ENCODE measurements around the gene FREY1. TPM values are rescaled to one million over a fixed set of nuclear protein-coding genes. Genes with fewer than 3 reads are reported as not detected.

The FREY1 gene
- total and polyA plus RNA-seq, 8 donors, result 0.12 to 1.3 (median 0.40) TPM; not detected in 1

GRCh38 chr11:45864041-45864440 lies 43.0 kb downstream of the FREY1 start:
- ATAC-seq, result no peak
- no peak for FAIRE-seq
- intact Hi-C loops (cut with DNase I), result loop anchor here in 1 of 3 donors (10.0 kb wide), 1 partner anchor 51 kb away; the partner anchor contains the start of gene PEX16
- Histone ChIP-seq H3K4me1 (peaks cover 5 to 10% (median 6%) of the 10 kb centered on the region in 3 donors), H3K27ac (no peak overlapping the region), H3K9me3 (no peaks in the 10 kb centered on the region), H3K4me3 (no peak overlapping the region), H3K27me3 (no peaks in the 10 kb centered on the region), H3K36me3 (peaks cover 0 to 76% (median 17%) of the 10 kb centered on the region in 3 donors)
- DNase-seq, result no peak
- TF ChIP-seq, protein P1, sequence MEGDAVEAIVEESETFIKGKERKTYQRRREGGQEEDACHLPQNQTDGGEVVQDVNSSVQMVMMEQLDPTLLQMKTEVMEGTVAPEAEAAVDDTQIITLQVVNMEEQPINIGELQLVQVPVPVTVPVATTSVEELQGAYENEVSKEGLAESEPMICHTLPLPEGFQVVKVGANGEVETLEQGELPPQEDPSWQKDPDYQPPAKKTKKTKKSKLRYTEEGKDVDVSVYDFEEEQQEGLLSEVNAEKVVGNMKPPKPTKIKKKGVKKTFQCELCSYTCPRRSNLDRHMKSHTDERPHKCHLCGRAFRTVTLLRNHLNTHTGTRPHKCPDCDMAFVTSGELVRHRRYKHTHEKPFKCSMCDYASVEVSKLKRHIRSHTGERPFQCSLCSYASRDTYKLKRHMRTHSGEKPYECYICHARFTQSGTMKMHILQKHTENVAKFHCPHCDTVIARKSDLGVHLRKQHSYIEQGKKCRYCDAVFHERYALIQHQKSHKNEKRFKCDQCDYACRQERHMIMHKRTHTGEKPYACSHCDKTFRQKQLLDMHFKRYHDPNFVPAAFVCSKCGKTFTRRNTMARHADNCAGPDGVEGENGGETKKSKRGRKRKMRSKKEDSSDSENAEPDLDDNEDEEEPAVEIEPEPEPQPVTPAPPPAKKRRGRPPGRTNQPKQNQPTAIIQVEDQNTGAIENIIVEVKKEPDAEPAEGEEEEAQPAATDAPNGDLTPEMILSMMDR (IDR thresholded peaks at IDR 0.05), result no peak

DNA sequence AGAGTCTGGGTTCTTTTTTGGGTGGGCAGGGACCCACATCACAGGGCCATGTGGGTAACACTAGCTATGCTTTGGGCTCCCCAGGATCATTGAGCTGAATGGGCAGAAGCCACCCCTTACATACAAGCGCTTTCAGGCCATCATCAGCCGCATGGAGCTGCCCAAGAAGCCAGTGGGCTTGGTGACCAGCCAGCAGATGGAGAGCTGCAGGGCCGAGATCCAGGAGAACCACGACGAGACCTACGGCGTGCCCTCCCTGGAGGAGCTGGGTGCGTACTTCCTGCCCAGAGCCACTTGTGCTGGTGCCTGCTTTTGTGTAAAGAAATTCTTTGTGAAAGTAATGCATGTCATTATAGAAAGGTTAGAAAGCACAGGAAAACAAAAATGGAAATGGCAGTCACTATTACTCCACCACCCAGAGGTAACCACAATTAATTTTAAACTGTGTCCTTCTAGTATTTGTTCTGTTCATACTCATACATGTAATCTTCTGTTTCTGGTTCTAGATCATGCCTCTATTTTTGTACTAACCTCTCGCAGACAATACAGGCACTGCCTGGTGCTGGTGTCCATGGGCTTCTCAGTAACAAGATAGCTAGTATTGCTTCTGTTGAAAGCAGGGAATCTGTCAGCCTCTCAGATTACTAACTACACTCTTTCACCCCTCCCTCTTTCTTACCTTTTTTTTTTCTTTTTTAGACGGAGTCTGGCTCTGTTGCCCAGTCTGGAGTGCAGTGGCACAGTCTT lies 46.1 kb downstream of the FREY1 start:
- no peaks in the 10 kb centered on the region for H3K9me3 ChIP-seq
- DNase-seq, result peak in 1 of 6 donors; percentile 4
- H3K4me3 ChIP-seq, result no peak overlapping the region
- peaks cover 31 to 41% (median 32%) of the 10 kb centered on the region in 3 donors for H3K4me1 ChIP-seq
- H3K27ac ChIP-seq, result no peak overlapping the region
- H3K27me3 ChIP-seq, result no peaks in the 10 kb centered on the region
- TF ChIP-seq, protein P1 (IDR thresholded peaks at IDR 0.05), result no peak
- no peak for FAIRE-seq
- peaks cover 0 to 53% (median 17%) of the 10 kb centered on the region in 3 donors for H3K36me3 ChIP-seq
- intact Hi-C loops (cut with DNase I), result loop anchor here in 1 of 3 donors (10.0 kb wide), 1 partner anchor 54 kb away; the partner anchor contains the start of gene PEX16
- ATAC-seq, result no peak
- 90% methylated on average over 10 of the region's 10 CpGs for whole genome bisulfite sequencing, 2 donors

- Histone ChIP-seq H3K4me3 (no peak overlapping the region), H3K9me3 (no peaks in the 10 kb centered on the region), H3K27ac (peak overlapping the region in 2 of 4 donors; percentile 68 to 75), H3K4me1 (peaks cover 34 to 47% (median 34%) of the 10 kb centered on the region in 3 donors), H3K27me3 (no peaks in the 10 kb centered on the region), H3K36me3 (peaks cover 0 to 47% (median 17%) of the 10 kb centered on the region in 3 donors)
- intact Hi-C loops (cut with DNase I), result loop anchor here in 1 of 3 donors (10.0 kb wide), 1 partner anchor 54 kb away; the partner anchor contains the start of gene PEX16
- TF ChIP-seq, protein P1 (IDR thresholded peaks at IDR 0.05), result no peak
- ATAC-seq (no peak), DNase-seq (no peak), FAIRE-seq (no peak)
- 85 to 89% methylated on average over 5 of the region's 5 CpGs for WGBS, 2 donors
Measured at GRCh38 chr11:45860348-45860747, 46.7 kb downstream of the FREY1 start.

DNA sequence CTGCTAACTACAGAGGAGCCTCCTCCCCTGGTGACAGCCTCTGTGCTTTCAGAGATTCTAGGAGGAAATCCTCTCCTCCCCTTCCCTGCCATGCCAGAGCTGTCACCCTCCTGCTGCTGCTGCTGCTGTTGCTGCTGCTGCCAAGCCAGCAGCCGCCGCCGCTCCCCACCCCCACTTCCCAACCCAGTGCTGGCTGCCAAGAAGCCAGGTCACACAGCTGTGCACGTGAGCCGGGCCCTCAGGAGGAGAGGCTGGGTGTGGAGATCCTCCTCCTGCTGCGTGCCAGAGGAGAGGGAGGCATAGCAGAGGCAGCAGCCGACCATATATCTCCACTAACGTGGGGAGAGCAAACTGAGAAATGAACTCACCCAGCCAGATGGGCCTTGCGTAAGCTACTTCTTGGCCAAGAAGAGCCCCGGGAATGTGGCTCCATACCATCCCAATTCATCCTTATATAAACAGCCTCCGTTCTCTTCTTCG lies 47.4 kb downstream of the FREY1 start:
- intact Hi-C loops (cut with DNase I), result loop anchor here in 1 of 3 donors (10.0 kb wide), 1 partner anchor 55 kb away; the partner anchor contains the start of gene PEX16
- Histone ChIP-seq H3K4me1 (peaks cover 34 to 49% (median 36%) of the 10 kb centered on the region in 3 donors), H3K9me3 (no peaks in the 10 kb centered on the region), H3K27me3 (no peaks in the 10 kb centered on the region), H3K36me3 (peaks cover 0 to 42% (median 17%) of the 10 kb centered on the region in 3 donors), H3K4me3 (no peak overlapping the region), H3K27ac (peak overlapping the region; percentile 68 to 85 (median 75))
- ATAC-seq, result peak; percentile 79 to 89 (median 85)
- 15 to 19% methylated on average over 12 of the region's 12 CpGs for WGBS, 2 donors
- DNase-seq, result peak; percentile 92 to 98 (median 94)
- peak; percentile 47 for FAIRE-seq
- TF ChIP-seq, protein P1 (IDR thresholded peaks at IDR 0.05), result no peak
